Activated CD8-positive, alpha-beta memory T cell treated with anti-CD3 and anti-CD28 coated beads for 4 hours (primary cell): ENCODE results near the gene FLNA.
"Not testable (repeated sequence)": the region's sequence is repeated elsewhere in the genome, so short reads cannot be mapped to it uniquely, and the experiment has no call there.

Experiments used
- DNase-seq, 2 donors: peaks; one replicate each; pipeline ENCODE4 v3.0.0-alpha.2; 2020; ENCODE audit warnings: low read depth in 2 of 2

Gene FLNA

DNA sequence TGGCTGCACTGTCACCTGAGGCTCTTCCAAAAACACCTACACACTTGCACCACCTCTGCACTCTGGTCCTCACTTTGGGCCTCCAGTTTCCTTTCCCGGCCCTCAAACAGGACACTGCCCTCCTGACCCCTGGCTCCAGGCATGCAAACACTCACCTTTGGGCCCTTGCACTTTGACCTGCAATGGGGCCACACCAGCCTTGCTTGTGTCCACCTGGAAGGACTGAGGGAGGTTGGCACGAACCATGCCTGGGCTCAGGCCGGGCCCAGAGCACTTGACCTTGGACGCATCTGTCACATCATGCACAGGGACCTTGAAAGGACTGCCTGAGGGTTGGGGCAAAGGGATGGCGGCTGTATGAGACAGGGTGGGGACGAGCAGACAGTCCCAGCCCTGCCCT, 15.6 kb downstream of the FLNA start:
- DNase-seq = no peak

DNA sequence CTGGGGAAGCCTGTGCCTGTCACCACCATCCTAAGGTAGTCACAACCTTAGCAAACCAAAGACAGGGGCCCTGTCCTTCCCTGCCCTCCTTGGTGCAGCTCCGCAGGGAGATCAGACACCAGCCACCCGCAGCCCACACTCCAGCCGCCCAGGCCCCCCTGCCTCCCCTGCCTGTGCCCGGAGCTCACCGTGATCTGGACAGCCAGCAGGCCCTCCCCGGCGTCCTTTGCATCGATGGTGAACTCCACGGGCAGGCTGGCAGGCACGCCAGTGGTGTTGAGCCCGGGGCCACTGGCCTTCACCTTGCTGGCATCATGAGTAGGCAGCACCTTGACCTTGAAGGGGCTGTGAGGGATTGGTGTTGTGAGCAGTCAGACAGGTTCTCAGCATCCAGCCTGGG, 16.4 kb downstream of the FLNA start:
- DNase-seq = no peak

GRCh38 chrX:154357205-154357604, 17.2 kb downstream of the FLNA start:
- no peak for DNase-seq

GRCh38 chrX:154356596-154356995, 17.8 kb downstream of the FLNA start:
- DNase-seq = no peak

DNA sequence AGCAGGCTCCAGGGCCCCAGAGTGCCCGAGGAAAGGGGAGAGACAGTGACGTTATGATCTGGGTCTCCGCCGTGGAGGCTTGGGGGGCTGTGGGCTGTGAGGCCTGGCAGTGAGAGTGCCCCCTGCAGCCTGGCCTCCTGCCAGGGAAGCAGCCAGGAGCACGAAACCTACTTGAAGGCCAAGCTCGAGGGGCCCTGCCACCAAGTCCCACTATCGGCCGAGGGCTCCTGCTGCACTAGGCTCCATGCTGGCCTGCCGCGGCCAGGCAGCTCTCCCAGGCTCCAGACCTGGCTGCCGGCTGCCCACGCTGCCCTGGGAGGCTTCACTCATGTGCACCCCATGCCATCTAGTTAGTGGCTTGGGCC, 18.7 kb downstream of the FLNA start:
- no peak for DNase-seq

- no peak for DNase-seq
These were observed 19.2 kb downstream of the FLNA start for GRCh38 chrX:154355094-154355775.

- DNase-seq = no peak
These were observed 19.9 kb downstream of the FLNA start for GRCh38 chrX:154354516-154354915.

DNA sequence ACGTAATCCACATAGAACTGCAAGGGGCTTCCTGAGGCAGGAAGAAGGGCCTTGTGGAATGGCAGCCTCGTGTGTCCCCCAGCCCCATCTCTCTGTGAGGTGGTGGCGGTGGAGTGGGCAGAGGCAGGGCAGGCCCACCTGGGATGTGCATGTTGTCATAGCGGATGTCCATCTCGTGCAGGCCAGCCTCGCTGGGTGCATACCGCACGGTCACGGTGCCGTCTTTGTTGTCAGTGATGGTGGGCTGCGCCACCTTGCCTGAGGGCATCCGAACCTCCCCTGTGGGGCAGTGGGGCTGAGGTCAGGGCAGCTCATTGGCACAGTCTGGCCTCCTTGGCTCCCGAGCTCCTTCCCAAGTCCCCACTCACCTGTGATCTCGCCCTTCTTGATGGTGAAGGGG, 20.4 kb downstream of the FLNA start:
- DNase-seq = no peak

- no peak for DNase-seq
These were observed 21.1 kb downstream of the FLNA start for GRCh38 chrX:154353172-154353843.

DNA sequence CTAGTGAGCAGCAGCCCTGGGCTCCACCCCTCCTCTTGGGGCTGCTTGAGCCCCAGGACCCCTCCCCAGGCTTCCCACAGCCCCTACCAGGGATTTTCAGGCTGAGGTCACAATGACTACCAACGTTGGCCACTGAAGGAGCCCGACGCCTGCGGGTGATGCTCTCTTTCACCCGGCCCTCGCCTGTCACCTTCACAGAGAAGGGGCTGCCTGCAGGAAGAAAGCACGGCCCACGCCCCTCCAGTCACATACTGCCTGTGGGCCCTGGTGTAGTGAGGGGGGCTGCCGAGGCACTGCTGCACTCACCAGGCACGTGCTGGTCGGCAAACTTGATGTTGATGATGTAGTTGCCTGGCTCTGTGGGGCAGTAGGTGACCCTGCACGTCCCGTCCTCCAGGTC, 22.0 kb downstream of the FLNA start:
- no peak for DNase-seq

- no peak for DNase-seq
These were observed 22.4 kb downstream of the FLNA start for GRCh38 chrX:154352012-154352401.

DNA sequence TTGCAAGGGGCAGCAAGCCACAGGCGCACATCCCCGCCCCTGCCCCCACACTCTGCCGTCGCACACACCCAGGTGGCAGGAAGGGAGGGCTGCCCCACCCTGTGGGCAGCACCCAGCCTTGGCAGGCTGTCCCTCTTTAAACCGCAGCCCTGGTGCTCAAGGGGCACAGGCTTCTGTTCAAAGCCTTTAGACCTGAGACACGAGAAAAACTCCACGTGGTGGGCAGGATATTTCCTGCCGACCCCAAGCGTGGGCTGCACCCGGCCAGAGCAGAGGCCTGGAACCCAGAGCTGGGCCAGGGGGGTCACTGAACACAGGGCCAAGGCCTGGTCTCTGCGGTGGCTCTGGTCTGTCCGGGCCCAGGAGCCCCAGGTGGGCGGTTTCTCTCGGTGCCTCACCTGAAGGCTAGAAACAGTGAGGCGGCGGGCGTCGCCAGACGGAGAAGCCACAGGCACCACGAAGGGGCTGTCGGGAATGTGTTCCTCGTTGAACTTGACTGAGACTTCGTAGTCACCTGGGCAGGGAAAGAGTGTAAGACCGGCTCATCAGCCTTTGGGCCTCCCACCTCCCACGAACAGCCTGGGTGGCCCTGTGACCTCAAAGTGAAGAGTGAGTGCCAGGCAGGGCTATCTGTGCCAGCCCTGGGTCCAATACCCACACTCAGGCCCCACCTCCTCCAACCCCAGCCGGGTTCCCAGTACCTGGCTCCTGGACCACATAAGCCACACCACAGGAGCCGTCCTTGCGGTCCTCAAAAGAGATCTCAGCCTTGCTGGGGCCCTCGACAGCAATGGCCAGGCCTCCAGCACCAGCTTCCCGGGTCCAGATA, 23.0 kb downstream of the FLNA start:
- DNase-seq = no peak

- DNase-seq = no peak
These were observed 23.8 kb downstream of the FLNA start for GRCh38 chrX:154350429-154351182.

DNA sequence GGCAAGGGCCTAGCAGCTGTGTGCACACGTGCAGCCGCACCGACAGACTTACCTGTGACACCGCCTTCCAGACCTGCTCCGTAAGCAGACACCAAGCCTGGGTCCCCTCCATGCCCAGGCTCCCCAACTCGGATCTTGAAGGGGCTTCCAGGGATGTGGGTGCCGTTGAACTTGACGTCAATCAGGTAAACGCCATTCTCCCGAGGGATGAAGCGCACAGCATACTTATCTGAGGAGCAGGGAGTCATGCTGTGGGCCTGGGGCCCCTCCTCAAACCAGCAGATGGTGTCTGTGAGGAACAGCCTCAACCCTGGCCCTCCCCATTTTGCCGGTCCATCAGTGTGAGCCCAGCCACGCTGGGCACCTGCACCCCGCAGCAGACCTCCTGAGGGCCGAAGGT, 24.5 kb downstream of the FLNA start:
- DNase-seq = no peak

DNA sequence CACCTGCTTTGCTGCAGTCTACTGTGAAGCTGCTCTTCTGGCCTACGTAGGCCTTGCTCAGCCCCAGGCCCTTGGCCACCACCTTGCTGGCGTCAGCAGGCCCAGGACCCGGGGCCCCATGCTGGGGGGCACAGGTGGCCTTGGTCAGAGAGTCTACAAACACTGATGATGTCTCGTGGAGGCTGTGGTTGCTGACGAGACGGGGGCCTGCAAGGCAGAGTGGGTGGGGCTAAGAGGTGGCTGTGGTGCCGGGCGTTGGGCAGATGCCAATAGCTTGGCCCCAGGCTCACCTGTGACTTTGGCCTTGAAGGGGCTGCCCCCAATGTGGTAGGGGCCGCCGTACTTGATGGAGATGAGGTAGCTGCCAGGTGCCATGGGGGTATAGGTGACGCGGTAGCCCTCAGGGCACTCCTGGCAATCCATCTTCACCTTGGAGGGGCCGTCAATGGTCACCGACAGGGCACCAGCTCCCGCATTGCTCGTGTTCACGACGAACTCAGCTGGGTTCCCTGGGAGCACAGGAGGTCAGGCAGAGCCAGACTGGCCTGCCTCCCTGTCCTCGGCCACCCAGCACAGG, 25.0 kb downstream of the FLNA start:
- DNase-seq = no peak

DNA sequence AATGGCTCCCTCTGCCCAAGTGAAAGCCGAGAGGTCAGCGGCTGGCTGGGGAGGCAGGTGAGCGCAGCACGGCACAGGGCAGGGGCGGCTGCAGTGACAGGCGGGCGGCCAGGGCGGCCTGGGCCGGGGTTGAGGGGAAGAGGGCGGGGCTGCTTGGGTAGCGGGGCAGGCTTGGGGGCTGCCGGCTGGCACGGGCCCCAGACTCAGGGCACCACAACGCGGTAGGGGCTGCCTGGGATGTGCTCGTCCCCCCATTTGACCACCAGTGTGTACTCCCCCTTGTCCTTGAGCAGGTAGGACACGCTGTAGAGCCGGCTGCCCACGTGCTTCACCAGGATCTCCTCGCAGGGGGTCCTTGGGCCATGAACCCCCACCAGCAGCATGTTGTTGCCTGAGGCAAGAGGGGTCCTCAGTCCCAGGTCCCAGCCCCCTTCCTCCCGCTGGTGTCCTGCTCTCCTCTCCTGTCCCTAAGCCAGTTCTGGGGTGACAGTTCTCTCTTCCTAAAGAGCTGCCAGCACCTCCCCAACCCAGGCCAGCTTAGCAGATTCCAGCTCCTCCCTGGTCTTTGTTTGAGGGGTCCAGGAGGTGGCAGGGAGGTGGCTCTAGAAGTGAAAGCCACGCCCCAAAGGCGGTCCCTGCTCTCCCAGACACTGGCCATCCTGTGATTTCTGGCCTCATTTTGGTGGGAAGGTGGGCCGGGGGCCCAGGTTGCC, 25.6 kb downstream of the FLNA start:
- DNase-seq = no peak

DNA sequence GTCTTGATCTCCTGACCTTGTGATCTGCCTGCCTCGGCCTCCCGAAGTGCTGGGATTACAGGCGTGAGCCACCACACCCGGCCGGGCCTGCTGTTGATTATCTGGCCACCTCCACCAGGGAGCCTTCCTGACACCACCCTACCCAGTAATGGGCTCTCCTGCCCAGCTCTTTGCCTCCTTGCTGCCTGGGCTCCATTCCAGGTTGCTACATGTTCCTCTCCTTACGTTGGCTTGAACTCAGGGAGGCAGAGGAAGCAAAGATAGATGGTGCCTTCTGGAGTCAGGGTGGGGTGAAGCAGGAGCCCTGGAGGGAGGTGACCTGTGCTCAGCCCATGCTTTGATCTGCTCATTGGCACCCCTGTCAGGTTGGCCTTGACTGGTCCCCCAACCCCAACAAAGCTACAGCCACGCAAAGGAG, 26.3 kb downstream of the FLNA start:
- DNase-seq = no peak

DNA sequence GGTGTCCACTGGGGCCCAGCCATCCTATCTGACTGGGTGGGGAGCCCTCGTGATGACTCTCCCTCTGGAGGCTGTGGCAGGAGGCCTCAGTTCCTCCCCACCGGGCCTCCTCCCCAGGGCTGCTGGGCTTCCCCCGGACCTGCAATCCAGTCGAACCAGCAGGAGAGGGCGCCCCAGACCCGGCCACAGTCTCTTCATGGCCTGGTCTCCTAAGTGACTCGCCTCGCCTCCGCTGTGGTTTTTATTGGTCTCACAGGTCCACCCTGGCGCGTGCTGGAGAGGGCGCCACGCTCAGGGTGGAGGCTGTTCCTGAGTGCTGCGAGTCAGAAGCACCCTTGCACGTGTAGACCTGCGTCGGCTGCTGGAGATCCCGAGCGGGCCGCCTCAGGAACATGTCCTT, 30.8 kb downstream of the FLNA start:
- not testable (repeated sequence) for DNase-seq

GRCh38 chrX:154343063-154343462, 31.4 kb downstream of the FLNA start:
- not testable (repeated sequence) for DNase-seq

- DNase-seq = not testable (repeated sequence)
These were observed 32.8 kb downstream of the FLNA start for GRCh38 chrX:154341399-154342298.
